Colon (tissue), 2 donors: ENCODE data around the gene FAM180A.

Experiments
- FAIRE-seq: peaks from 2 replicates; lab custom pipeline; 2012; peaks lifted over from hg19 to GRCh38; lab: Jason Lieb, UNC
- donor health status: control.
- donor health status: control.

FAM180A gene

DNA sequence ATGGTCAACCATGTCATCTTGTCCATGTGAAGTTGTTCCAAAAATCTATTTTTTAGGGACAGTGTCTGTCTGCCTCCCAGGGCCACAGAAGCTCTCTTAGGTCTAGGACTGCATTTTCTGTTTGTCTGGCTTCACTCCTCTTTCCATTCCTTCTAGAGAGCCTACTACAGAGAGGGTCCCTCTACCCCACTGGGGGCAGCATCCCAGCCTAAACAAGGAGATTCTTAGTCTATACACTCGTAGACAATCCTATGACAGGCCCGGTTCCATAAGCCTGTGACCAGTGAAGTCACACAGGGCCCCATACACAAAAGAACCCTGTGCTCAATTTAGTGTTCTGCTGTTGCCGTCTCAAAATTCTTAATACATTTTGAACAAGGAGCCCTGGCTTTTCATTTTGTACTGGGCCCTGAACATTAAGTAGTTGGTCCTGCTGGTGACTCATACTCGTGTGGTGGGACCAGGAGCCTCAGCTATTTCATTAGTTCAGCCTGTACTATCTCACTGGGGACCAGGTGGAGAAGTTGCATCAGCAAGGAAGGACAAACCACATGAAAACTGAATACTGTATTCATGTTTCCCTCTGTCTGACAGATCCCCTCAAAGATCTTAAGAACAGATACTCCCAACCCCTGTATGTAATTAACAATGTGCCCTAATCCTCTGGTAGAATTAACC lies 23.5 kb upstream of the FAM180A start:
- no peak for FAIRE-seq

DNA sequence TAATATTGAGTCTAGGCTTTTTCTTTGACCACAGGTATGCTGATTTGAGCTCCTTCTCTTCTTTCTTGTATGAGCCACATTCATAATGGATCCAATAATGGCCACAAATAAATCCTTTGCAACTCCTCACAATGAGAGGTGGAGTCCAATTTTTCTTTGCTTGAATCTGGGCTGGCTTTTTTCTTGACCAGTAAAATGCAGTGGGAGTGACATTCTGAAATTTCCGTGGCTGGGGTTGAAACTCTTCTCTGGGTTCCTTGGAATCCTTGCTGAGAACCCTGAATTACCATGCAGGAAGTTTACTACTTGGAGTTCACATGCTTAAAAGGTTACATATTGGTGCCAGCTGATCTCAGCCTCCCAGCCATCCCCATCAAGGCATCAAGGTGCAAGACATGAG lies 22.4 kb upstream of the FAM180A start:
- FAIRE-seq = no peak

DNA sequence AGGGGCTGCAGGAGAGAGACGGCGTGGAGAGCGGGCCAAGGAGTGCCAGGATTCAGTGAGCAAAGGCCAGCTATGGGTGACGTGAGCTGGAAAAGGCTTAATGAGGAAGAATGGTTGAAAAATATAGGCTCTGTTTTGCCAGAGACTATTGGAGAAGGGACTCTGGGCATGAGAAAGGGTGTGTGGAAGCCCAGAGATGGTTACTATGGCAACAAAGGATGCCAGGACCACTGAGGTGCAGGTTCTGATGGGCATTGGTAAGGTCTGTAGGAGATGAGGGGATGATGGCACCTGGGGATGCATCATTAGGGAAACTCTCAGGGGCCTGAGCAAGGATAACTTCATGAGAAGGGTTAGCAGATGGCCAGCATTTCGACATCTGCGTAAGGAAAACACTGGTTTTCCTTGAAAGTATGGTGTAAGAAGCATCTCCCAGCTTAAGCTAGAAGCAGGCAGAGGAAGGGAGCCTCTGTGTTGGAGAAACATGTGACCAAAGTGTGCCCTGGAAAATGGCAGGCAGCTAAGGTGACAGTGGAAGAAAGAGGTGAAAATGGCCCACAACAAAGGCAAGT lies 21.6 kb upstream of the FAM180A start:
- FAIRE-seq = no peak

DNA sequence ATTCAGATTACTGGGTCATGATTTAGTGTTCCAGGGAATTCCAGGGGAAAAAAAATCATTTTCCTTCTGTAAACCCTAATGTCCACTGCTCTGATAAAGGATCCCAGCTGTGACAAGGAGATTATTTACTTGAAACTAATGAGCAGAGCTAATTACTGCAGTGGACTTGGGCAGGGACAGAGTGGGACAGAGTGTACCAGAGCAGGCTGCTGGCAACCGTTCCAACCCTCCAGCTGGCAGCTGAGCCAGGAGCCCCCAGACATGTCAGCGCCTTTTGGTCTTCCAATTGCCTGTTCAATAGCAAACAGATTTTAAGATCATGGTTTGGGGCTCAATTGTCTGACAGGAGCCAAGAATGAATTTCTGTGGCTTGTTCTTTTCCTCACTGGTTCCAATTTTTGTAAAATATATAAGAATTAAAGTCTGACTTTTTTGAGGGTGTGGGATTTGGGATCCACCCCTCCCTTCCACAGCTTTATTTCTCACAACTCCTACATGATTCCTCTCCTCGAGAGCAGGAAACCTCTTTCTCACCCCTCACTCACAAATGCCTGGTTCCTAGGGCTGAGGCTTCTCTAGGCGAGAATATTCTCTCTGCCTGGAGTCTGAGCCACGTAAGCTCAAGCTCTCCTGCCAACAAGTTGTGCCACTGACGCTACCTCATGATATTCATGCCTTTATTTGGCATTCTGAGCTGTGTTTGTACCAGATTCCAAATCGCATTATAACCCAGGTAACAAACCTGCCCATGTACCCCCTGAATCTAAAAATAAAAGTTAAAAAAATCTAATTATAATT lies 20.6 kb upstream of the FAM180A start:
- FAIRE-seq = no peak

DNA sequence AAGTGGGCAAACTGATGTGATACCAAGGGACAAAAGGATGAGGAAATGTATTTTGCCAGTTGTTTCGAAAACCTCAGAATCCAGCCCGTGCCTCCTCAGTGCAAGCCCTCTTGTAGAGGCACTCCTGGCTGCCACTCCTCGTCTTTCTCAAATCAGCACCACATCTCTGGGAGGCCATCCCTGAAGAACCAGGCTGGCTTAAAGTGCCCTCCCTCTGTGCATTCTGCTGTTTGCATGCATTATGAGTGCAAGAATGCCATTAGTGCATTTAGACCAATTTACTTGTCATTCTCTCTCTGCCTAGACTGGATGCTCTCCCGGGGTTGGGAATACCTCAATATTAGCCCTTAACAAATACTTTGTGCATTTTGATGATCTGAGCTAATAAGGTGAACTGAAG lies 19.9 kb upstream of the FAM180A start:
- no peak for FAIRE-seq

DNA sequence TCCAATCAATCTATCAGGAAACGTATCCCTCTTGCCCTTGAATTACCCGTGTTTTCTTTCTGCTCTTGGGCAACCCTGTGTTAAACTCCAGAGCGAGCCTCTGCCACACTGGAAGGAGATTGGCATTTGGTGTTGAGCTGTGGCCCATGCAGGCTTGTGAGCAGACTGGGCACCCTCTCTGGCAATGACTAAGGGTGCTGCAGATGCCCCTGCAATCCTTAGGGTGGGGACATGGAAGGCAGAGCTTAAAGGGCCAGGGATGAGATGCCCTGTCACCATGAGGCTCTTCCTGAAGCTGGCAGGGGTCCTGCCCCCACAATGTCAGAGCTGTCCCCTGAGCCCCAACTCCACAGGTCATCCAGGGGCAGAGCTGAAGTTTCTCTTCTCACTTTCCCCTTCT lies 19.5 kb upstream of the FAM180A start:
- no peak for FAIRE-seq

DNA sequence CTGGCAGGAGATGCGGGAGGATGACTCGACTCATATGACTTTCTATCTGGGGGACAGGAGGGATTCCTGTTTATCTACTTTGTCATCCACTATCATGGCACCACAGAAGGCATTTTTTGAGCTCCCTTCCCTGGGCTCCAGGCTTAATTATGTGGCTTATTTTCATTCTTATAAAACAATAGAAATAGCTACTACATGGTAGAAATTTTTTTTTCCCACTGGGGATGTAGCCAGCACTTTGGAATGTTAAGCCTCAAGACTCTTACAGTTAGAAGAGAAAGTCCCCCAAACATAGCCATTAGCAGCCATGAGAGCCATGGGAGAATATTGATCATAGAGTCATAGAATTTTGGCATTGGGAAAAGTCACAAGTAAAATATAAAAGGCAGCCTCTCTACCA lies 14.6 kb upstream of the FAM180A start:
- no peak for FAIRE-seq

DNA sequence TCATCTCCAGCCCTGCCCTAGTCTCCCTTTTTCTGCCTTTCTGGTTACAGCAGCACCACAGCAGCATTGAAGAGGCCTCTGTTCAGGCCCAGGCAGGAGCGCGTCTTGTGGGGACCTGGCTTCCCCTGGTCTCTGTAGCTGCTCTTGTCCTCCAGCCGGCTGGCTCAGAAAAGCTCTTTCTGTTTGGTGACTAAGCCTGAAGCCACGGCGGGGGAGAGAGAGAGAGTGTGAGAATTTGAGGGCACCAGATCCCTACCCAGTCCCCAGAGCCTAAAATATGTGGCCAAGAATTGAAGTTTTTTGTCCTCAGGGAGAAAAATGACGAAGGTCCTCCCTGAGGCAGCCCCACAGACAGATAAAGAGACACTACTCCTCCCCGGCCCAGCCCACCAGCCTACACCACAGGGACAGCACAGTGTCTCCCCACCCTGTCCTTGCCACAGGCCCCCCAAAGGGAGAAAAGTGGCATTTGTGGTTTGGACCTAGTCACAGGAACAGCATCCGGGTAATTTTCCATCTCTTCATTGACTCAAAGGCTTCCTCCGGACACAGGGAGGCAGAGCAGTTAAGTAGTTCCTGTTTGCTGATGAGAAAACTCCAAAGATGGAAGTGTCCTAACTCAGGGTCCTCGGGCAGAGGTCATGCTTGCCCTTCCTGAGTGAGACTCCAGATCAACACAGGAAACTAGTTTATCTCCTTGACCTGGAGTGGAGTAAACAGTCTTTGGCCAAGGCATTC lies 13.3 kb upstream of the FAM180A start:
- FAIRE-seq = no peak

DNA sequence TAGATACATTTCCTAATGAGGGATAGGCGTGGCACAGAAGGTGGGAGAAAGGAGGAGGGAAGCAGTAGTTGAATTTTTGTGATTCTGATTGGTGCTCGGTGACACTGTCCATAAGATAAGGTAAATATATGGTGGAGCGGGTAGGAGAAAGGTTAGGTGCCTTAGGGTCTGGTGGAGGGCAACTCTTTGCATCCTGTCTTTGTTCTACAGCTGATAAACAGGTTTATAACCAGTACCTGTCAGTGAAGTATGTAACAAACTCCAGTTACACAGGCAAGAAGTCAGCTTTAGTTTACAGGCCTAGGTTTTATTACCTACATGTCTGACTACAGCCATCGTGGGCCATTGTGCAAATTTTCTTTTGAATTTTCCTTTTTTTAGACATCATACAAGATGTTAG lies 10.9 kb upstream of the FAM180A start:
- no peak for FAIRE-seq

DNA sequence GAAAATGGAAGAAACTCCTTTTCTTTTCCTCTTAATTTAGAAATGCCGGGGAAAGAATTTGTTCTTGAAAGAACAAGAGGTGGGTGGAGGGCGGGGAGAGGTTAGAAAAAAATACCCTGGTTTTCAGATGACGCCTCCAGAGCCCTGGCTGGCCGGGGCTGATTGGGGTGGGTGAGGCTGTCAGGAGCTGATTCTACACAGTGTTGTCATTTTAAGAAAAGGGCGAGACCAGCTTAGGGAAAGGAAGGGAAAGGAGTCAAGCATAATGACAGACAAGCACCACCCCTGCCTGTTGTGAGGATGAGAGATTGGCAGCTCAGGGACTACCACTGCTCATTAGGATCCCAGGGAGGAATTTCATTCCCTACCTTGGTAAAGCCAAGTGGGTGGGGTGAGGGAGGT lies 9.9 kb upstream of the FAM180A start:
- FAIRE-seq = no peak

DNA sequence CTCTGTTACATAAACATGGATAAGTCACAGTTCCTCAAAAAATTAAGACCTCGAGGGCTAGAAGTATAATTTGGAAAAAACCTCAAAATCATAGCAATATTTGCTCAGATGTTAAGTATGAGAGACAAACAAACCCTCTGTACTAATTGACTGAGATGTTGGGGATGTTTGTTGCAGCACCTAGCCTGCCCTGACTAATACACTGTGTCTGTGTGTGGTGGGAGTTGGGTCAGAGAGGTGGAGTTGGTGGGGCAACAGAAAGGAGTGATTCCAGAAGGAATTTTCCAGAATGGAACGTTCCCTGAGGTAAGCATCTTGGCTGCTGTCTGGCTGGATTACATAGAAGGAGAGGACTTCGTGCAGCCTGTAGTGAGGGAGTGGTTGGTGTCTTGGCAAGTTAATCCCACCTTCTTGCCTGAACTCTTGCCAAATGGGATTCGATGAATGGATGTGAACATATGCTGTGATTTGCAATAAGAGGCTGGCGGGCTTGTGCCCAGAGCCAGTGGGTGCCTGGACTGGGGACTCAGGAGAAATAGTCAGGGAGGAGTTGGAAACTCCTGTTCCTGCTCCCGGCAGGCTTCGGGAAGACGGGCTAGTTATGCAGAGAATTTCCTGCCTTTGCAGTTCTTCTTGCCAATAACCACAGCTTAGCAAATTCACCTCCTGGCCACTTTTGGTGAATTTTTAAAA lies 9.3 kb upstream of the FAM180A start:
- FAIRE-seq = no peak

DNA sequence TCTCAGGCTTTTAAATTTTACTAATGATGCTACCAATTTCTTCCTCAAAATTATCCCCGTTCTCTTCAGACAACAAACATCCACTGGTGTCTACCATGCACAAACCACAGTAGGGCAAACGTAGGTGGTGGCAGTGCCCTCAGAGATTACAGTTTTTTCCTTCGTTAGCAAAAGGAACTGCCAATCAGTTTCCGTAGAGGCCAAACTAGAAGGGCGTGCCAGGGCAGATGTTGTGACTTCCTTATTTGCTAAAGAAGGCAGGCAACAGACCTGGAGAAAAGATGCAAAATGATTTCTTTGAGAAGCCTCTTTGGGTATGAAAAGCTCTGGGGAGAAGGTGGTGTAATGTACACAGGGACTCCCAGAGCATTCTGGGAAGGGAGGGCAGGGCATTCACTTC lies 7.6 kb upstream of the FAM180A start:
- no peak for FAIRE-seq

DNA sequence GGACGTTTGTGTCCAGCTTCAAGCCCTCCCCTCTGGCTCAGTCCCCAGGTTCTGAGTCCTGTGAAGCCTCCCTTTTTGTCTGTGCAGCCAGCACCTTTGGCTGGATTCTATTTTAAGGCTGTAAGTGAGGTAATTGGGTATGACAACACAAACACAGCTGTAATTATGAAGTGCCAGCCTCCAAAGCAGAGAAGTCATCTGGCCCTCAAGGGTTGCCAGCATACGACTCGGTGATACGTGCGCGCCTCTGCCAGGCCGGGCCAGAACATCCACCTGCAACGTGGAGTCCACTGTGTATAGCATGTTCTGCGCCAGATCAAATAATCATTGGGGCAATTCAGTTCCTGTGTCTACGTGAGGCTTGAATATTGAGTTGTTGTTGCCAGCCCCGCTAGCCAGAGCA lies 6.7 kb upstream of the FAM180A start:
- no peak for FAIRE-seq

DNA sequence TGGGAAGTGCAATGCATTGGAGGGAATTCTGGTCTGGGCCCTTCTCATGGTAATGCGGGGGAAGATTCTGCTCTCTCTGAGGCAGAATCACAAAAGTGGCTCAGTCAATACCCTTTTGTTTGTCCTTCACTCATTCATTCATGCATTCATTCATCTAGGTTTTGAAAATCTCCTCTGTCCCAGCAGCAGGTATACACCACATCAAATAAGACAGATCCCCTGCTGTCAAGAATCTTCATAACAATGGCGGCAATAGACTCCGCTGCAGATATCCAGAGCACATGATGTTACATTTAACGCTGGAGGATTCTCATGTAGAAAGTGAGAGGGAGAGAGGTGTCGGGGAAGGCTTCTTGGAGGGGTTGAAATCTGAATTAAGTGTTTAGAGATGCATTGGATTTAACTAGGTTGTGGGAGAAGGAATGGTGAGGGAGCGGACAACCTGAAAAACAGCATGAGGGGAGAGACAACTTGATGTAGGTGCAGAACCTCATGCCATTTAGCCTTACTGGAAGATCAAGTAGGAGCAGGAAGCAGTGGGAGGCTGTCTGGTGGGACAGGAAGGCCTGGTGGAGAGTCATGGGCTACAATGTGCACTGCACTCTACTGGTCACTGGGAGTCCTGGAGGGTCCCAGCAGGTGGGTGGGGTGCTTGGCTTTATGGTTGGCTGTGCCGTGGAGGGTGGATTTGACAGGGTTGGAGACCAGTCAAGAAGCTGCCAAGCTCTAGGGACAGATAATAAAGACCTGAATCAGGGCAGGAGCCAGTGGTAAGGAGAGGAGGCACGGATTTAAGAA lies 5.2 kb upstream of the FAM180A start:
- FAIRE-seq = no peak

DNA sequence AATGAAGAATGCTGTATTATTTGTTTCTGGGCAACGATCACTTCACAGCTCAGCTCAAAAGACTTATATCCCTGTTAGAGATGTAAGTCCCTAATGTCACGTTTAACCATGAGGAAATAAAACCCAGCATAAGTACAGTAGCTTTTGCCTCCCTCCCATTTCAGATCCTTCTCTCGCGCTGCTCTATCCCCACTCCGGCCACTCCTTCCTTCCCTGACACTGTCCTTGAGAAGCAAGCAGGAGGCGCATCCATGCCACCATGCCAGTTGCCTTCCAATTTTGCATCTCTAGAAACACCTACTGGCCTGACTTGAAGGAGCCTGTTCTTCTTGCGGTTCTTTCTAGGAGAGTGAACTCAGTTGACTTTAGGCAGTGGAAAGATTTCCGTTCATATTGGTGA lies 1.2 kb downstream of the FAM180A start:
- no peak for FAIRE-seq

DNA sequence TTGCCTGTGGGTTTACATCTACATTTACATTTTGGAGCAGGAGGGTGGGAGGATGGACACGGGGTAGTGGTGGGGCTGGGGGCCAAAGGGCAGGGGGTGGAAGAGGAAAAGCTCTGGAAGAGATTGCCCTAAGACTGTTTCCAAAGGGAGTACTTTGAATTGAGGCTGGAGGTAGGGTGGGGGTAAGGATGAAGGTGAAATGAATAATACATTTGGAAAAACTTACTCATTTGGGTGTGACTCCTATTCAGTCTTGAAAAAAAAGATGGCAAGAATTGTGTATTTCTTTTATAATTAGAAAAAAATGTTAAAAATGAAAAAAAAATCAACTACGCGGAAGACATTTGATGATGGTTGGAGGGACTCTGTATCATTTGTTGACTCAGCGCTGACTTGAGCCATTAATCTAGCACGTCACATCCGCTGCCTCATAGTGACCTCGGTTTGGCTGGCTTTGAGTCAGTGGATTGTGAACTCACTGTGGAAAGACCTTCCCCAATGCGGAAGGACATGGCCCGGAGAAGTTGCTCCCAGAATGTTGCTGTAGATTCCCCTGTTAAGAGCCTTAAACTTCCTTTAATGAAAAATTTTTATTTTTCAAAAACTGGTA lies 2.8 kb downstream of the FAM180A start:
- no peak for FAIRE-seq

DNA sequence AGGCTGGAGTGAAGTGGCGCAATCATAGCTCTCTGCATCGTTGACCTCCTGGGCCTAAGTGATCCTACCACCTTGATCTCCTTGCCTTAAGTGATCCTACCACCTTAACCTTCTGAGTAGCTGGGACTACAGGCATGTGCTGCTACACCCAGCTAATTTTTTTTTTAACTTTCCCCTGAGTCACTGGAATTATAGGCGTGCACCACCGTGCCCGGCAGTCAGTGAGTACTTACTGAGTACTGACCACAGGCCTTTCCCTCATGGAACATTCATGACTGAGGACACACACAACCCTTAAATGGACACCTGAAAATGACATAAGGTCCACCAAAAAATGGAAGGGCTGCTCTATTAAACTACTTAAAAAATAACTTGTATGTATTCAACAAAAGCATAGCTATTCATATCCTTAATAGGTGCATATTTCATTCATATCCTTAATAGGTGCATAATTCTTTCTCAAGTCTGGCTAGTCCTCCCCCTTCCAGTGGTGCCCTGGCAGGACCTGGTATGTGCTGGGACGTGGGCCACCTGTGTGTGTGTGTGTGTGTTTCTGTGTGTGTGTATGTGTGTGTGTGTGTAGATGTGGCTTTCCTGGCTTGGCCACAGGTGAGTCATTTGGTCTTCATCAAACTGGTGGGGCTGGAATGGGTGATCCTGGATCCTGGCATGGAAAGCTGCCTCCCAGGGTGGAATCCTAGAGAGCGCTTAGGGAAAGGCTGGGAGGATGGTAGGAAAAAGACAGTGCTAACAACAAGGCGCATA lies 3.5 kb downstream of the FAM180A start:
- FAIRE-seq = no peak

DNA sequence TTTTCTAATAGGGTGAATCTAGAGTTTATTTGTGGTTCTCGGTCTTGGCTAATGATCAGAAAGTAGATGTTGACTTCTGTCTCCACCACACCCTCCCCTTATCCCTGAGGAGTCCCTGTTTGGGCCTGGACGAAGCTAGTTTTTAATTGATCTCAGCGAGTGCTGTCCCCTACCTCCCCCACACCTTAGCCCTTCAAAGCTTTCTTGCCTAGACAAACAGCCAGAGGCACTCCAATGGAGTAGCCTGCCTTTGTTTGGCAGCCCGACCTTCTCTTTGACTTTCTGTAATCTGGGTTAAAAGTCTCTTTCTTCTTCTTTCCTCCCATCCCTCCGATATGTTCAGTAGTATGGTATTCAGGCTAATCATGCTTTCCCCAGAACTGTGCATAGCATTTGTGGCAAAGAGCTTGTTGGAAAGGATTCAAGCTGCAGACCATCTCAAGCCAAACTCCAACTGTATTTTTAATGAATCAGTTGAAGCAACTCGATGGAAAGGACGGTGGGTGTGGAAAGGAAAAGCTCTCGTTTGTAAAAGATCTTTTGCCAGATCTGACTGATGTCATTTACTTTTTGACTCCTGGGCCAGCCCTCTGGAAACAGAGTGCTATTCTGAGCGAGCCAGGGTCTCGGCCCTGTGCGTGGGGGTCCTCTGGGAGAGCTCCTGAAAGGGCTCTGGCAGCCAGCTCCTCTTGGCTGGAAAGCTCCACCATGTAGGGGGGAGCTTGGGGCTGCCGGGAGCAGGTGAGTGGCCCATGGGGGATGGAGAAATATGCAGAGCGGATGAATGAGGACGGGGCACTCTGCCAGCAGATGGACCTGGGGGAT lies 4.5 kb downstream of the FAM180A start:
- FAIRE-seq = no peak

DNA sequence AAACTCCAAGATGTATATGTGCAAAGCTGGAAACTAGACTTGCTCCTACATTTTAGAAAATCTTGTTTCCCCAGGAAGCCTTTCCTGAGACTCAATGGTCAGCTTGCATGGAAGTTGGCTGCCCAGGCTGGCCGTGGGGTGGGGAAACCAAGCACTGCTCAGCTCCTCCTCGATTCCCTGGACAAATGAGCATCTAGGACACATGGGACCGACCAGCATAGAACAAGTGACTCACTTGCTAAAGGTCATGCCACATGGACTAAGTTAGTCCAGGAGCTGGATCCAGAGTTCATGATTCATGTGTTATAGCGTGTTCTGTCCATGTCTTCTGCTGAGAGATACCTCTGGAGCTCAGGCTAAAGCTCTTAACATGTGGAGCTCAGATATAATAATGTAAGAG lies 6.2 kb downstream of the FAM180A start:
- no peak for FAIRE-seq
